ENCODE measurements around the gene TSPYL1. TPM values are rescaled to one million over a fixed set of nuclear protein-coding genes. Genes with fewer than 3 reads are reported as not detected.

Gene TSPYL1
- total RNA-seq, 1 experiment from 2014 or later: 57.9 TPM

Other genes with a start within 250 kb of the TSPYL1 start
- 1.7 and 1.8 TPM in 2 replicates for gene FRK, start 219.0 kb downstream of the TSPYL1 start, total RNA-seq (2014; rRNA removed; shearing (Covaris generic))
- 13.4 and 14.3 TPM in 2 replicates for gene NT5DC1, start 179.1 kb downstream of the TSPYL1 start, total RNA-seq (2014; rRNA removed; shearing (Covaris generic))
- 72.6 and 96.8 TPM in 2 replicates for gene COL10A1, start 153.8 kb downstream of the TSPYL1 start, total RNA-seq (2014; rRNA removed; shearing (Covaris generic))
- 17.4 and 19.5 TPM in 2 replicates for gene TSPYL4, start 25.9 kb downstream of the TSPYL1 start, total RNA-seq (2014; rRNA removed; shearing (Covaris generic))
- 64.9 and 69.7 TPM in 2 replicates for gene DSE, start 91.0 kb upstream of the TSPYL1 start, total RNA-seq (2014; rRNA removed; shearing (Covaris generic))
- 9.6 and 19.8 TPM in 2 replicates for gene CALHM6, start 181.4 kb upstream of the TSPYL1 start, total RNA-seq (2014; rRNA removed; shearing (Covaris generic))
- gene CALHM5, start 231.7 kb upstream of the TSPYL1 start, total RNA-seq (2014; rRNA removed; shearing (Covaris generic)): 4.1 and 4.7 TPM in 2 replicates

All from RPMI7951 (cell line).